HTR-8/SVneo (cell line): ENCODE measurements around the gene CD46.
A peak's percentile ranks its signal among the peaks of the same experiment; 100 is the strongest.
"Not testable (repeated sequence)": the region's sequence is repeated elsewhere in the genome, so short reads cannot be mapped to it uniquely, and the experiment has no call there.

Source experiments
- DNase-seq: peaks from one replicate; pipeline ENCODE4 v3.0.0; 2011; ENCODE audit warnings: low spot score, mixed read lengths; ENCODE audit not compliant: insufficient read length
- FAIRE-seq: peaks from 2 replicates; lab custom pipeline; 2011; peaks lifted over from hg19 to GRCh38; lab: Jason Lieb, UNC

Gene CD46

GRCh38 chr1:207748737-207749528 lies 2.9 kb upstream of the CD46 start:
- FAIRE-seq (no peak), DNase-seq (no peak)

GRCh38 chr1:207750631-207751305 lies 1.1 kb upstream of the CD46 start:
- no peak for DNase-seq
- no peak for FAIRE-seq

GRCh38 chr1:207751463-207751789 lies 428 bp upstream of the CD46 start:
- DNase-seq, FAIRE-seq: not testable (repeated sequence)

- no peak for DNase-seq
- peak; percentile 4 for FAIRE-seq
These were observed 673 bp downstream of the CD46 start for GRCh38 chr1:207752456-207752998.

GRCh38 chr1:207753611-207754010 lies 1.8 kb downstream of the CD46 start:
- DNase-seq: no peak
- no peak for FAIRE-seq

GRCh38 chr1:207754011-207754410 lies 2.2 kb downstream of the CD46 start:
- FAIRE-seq (no peak), DNase-seq (no peak)

- FAIRE-seq (no peak), DNase-seq (no peak)
These were observed 3.3 kb downstream of the CD46 start for GRCh38 chr1:207754974-207755700.

- no peak for DNase-seq
- no peak for FAIRE-seq
These were observed 4.2 kb downstream of the CD46 start for GRCh38 chr1:207755846-207756693.

- no peak for DNase-seq
- FAIRE-seq: no peak
These were observed 10.8 kb downstream of the CD46 start for GRCh38 chr1:207762622-207763021.

GRCh38 chr1:207763091-207763490 lies 11.2 kb downstream of the CD46 start:
- no peak for DNase-seq
- FAIRE-seq: no peak

GRCh38 chr1:207763972-207764371 lies 12.1 kb downstream of the CD46 start:
- no peak for DNase-seq
- no peak for FAIRE-seq

- FAIRE-seq: no peak
- no peak for DNase-seq
These were observed 14.7 kb downstream of the CD46 start for GRCh38 chr1:207766569-207766968.

- not testable (repeated sequence) for FAIRE-seq, DNase-seq
These were observed 18.7 kb downstream of the CD46 start for GRCh38 chr1:207770514-207770913.

- DNase-seq, FAIRE-seq: not testable (repeated sequence)
These were observed 24.2 kb downstream of the CD46 start for GRCh38 chr1:207776045-207776444.

GRCh38 chr1:207777412-207777811 lies 25.6 kb downstream of the CD46 start:
- peak; percentile 33 for FAIRE-seq

GRCh38 chr1:207779008-207779407 lies 27.2 kb downstream of the CD46 start:
- DNase-seq (no peak), FAIRE-seq (no peak)

More at GRCh38 chr1:207777412-207777811, 25.6 kb downstream of the CD46 start:
- DNase-seq: not testable (repeated sequence)

GRCh38 chr1:207781312-207781711 lies 29.5 kb downstream of the CD46 start:
- no peak for FAIRE-seq
- no peak for DNase-seq

- FAIRE-seq (no peak), DNase-seq (no peak)
These were observed 35.9 kb downstream of the CD46 start for GRCh38 chr1:207787776-207788175.

- FAIRE-seq: no peak
- DNase-seq: no peak
These were observed 37.5 kb downstream of the CD46 start for GRCh38 chr1:207789386-207789785.
